ENCODE results near the gene C1orf52.
"Not testable (repeated sequence)": the region's sequence is repeated elsewhere in the genome, so short reads cannot be mapped to it uniquely, and the experiment has no call there.

Gene C1orf52

DNA sequence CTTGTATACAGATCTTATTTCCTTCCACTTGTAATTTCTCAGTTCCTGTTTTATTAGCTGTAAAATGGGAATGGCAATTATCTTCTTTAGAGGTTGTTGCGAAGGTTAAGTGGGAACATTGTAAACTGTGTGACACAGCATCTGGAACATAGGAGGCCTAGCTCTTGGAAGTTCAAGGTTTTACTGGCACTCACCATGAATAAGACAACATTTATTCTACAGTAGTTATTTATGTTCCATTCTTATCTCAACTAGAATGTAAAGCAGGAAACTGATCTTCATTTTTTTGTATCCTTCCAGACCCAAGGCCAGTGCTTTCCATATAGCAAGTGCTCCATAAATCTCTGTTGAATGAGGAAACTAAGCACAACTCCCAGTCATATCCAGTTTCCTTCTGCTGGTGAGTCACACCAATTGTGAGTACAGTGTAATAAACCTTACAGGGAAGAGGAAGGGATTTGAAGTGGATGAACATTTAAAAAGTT, 15.5 kb upstream of the C1orf52 start:
- H3K9me3 ChIP-seq (ENCODE audit: low read depth, low read length), result no peaks in the 10 kb centered on the region
- TF ChIP-seq FOXP2 (optimal IDR thresholded peaks at IDR 0.05; ENCODE audit: control extremely low read depth, extremely low read length, insufficient read depth), result no peak
- no peak for TF ChIP-seq EZH2 (IDR thresholded peaks at IDR 0.05)
- TF ChIP-seq POLR2AphosphoS5 (IDR thresholded peaks at IDR 0.05; ENCODE audit: borderline replicate concordance, low read depth, low read length), result no peak
- peak overlapping the region; percentile 89 for H3K9ac ChIP-seq (ENCODE audit: insufficient read length)
- no peak for DNase-seq (ENCODE audit: low read depth, low spot score)
- H3K27ac ChIP-seq, result no peak overlapping the region
- H3K4me3 ChIP-seq, result peak overlapping the region; percentile 95
- peaks cover 14% of the 10 kb centered on the region for H3K36me3 ChIP-seq (ENCODE audit: insufficient read depth, low read length)

DNA sequence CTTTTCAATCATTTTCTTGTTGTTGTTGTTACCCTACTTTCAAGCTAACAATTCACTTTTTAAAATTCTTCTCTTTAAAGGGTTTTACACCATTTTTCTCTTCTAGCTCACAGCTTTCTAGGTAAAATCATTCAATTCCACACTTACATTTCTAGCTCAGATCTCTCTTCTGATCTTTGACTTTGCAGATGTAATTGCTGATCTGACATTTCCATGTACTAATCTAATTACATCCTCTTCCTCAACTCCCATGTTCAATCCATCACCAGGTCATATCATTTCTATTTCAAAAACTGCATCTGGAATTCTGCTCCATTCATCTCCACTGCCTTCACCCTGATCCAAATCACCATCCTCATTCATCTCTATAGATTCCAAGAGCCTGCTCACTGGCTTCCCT, 13.9 kb upstream of the C1orf52 start:
- Histone ChIP-seq H3K36me3 (ENCODE audit: insufficient read depth, low read length) (peaks cover 27% of the 10 kb centered on the region), H3K9ac (ENCODE audit: insufficient read length) (no peak overlapping the region), H3K9me3 (ENCODE audit: low read depth, low read length) (no peaks in the 10 kb centered on the region), H3K27ac (no peak overlapping the region), H3K4me3 (no peak overlapping the region)
- no peak for TF ChIP-seq FOXP2 (optimal IDR thresholded peaks at IDR 0.05; ENCODE audit: control extremely low read depth, extremely low read length, insufficient read depth)
- TF ChIP-seq POLR2AphosphoS5 (IDR thresholded peaks at IDR 0.05; ENCODE audit: borderline replicate concordance, low read depth, low read length), result no peak
- TF ChIP-seq EZH2 (IDR thresholded peaks at IDR 0.05), result no peak
- no peak for DNase-seq (ENCODE audit: low read depth, low spot score)

DNA sequence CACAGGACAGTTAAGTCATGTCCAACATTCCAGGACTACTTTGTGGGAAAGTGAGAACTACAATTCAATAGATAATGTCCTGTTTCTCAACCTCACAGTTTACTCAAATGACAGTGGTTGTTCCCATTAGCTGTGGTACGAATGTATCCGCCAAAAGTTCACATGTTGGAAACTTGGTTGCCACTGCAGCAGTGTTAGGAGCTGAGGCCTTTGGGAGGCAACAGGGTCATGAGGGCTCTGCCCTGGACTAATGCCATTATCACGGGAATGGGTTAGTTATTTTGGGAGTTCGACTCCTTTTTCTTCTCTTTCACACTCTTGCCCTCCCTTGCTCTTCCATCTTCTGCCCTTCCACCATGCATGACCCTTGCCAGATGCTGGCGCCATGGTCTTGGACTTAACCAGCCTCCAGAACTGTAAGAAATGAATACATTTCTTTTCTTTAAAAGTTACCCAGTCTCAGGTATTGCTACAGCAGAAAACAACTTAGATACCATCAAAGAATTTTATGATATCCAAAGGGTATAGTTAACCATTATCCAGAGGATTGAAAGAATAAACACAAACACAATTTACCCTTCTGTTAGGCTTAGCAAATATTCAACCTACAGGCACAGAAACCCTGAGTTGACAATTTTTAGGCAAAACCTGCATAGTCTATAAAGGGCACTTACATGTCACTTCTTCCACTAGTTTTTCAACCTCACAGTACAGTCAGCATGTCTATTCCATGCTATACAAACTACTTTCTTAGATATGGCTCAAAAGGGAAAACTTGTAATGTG, 9.5 kb upstream of the C1orf52 start:
- Histone ChIP-seq H3K4me3 (no peak overlapping the region), H3K36me3 (ENCODE audit: insufficient read depth, low read length) (peaks cover 55% of the 10 kb centered on the region), H3K9ac (ENCODE audit: insufficient read length) (no peak overlapping the region), H3K9me3 (ENCODE audit: low read depth, low read length) (no peaks in the 10 kb centered on the region), H3K27ac (no peak overlapping the region)
- DNase-seq (ENCODE audit: low read depth, low spot score), result no peak
- no peak for TF ChIP-seq POLR2AphosphoS5 (IDR thresholded peaks at IDR 0.05; ENCODE audit: borderline replicate concordance, low read depth, low read length)

DNA sequence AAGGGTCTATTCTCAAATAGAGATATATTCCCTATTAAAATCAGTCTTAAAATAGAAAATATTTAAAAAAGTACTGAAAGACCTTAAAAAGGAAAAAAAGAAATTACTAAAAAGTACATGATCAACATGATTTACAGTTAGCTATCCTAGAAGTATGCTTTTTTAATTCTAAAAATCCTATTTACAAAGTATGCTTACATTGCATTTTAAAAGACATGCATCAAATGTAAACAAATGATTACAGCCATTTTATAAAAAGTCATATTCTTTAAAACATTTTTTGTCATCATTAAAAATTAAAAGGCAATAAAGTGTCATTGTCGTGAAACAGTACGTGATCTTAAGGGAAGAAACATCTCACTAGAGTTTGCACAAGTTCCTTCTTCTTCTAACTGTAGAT, 7.9 kb upstream of the C1orf52 start:
- DNase-seq (ENCODE audit: low read depth, low spot score), result no peak
- TF ChIP-seq POLR2AphosphoS5 (IDR thresholded peaks at IDR 0.05; ENCODE audit: borderline replicate concordance, low read depth, low read length) (no peak), FOXP2 (optimal IDR thresholded peaks at IDR 0.05; ENCODE audit: control extremely low read depth, extremely low read length, insufficient read depth) (no peak), EZH2 (IDR thresholded peaks at IDR 0.05) (no peak)
- Histone ChIP-seq H3K9me3 (ENCODE audit: low read depth, low read length) (no peaks in the 10 kb centered on the region), H3K27ac (no peak overlapping the region), H3K36me3 (ENCODE audit: insufficient read depth, low read length) (peaks cover 67% of the 10 kb centered on the region), H3K9ac (ENCODE audit: insufficient read length) (no peak overlapping the region), H3K4me3 (no peak overlapping the region)

DNA sequence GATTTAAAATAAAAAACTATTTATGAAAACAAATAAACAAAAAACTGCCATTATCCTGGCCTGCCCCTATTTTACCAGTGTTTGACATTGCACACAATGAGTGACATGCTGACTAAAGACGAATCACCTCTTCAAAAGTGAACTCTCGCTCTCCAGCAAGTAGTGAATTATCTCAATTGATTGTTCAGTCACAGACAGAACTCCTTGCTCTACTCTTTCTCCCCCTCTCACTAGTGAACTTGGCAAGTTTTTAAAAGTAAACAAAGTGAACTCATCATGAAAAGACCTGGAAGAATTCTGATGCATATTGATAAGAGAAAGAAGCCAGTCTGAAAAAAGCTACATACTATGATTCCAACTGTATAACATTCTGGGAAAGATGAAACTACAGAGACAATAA, 4.7 kb upstream of the C1orf52 start:
- no peak overlapping the region for H3K9ac ChIP-seq (ENCODE audit: insufficient read length)
- peaks cover 44% of the 10 kb centered on the region for H3K36me3 ChIP-seq (ENCODE audit: insufficient read depth, low read length)
- H3K9me3 ChIP-seq (ENCODE audit: low read depth, low read length), result no peaks in the 10 kb centered on the region
- no peak for DNase-seq (ENCODE audit: low read depth, low spot score)
- H3K4me3 ChIP-seq, result no peak overlapping the region
- H3K27ac ChIP-seq, result no peak overlapping the region
- no peak for TF ChIP-seq FOXP2 (optimal IDR thresholded peaks at IDR 0.05; ENCODE audit: control extremely low read depth, extremely low read length, insufficient read depth)
- TF ChIP-seq EZH2 (IDR thresholded peaks at IDR 0.05), result no peak
- no peak for TF ChIP-seq POLR2AphosphoS5 (IDR thresholded peaks at IDR 0.05; ENCODE audit: borderline replicate concordance, low read depth, low read length)

DNA sequence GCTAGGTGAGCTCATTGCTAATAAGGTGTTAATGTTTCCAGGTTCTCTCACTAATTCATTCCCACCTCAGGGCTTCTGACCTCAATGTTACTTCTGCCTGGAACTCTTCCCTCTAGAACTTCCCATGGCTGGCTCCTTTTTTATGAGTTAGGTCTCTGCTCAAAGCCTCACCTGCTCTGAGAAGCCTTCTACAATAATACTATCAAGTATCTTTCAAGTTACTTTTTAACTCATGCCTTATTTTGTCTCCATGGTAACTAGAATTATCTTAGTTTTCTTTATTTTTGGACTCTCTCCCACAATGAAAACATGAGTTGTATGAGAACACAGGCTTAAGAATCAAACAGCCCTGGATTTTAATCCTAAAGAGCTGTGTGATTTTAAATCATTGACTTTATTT, 3.5 kb upstream of the C1orf52 start:
- no peak for DNase-seq (ENCODE audit: low read depth, low spot score)
- H3K36me3 ChIP-seq (ENCODE audit: insufficient read depth, low read length), result peaks cover 40% of the 10 kb centered on the region
- H3K9me3 ChIP-seq (ENCODE audit: low read depth, low read length), result no peaks in the 10 kb centered on the region

DNA sequence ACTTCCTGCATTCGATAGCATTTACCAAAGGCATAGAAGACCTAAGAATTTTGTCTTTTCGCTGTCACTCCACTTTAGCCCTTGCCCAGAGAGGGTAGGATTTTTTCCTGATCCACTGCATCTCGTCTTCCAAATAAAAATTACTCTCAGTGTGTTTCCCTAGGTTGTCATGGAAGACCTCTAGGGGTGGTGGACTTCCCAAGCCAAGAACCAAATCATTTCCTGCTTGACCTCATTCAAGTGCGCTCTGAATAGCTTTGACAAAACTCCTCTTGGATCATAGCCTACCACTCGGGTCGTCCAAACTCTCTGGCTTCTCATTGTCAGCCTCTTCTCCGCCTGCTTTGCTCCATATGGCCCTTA, 431 bp upstream of the C1orf52 start:
- Histone ChIP-seq H3K4me3 (peak overlapping the region; percentile 89), H3K36me3 (ENCODE audit: insufficient read depth, low read length) (peaks cover 40% of the 10 kb centered on the region), H3K9me3 (ENCODE audit: low read depth, low read length) (no peaks in the 10 kb centered on the region), H3K27ac (no peak overlapping the region), H3K9ac (ENCODE audit: insufficient read length) (peak overlapping the region; percentile 64)
- no peak for DNase-seq (ENCODE audit: low read depth, low spot score)
- no peak for TF ChIP-seq EZH2 (IDR thresholded peaks at IDR 0.05)
- no peak for TF ChIP-seq POLR2AphosphoS5 (IDR thresholded peaks at IDR 0.05; ENCODE audit: borderline replicate concordance, low read depth, low read length)
- TF ChIP-seq FOXP2 (optimal IDR thresholded peaks at IDR 0.05; ENCODE audit: control extremely low read depth, extremely low read length, insufficient read depth), result no peak

More for the DNA sequence above, 3.5 kb upstream of the C1orf52 start:
- Histone ChIP-seq H3K9ac (ENCODE audit: insufficient read length) (no peak overlapping the region), H3K4me3 (no peak overlapping the region), H3K27ac (no peak overlapping the region)
- TF ChIP-seq EZH2 (IDR thresholded peaks at IDR 0.05) (no peak), FOXP2 (optimal IDR thresholded peaks at IDR 0.05; ENCODE audit: control extremely low read depth, extremely low read length, insufficient read depth) (no peak), POLR2AphosphoS5 (IDR thresholded peaks at IDR 0.05; ENCODE audit: borderline replicate concordance, low read depth, low read length) (no peak)

DNA sequence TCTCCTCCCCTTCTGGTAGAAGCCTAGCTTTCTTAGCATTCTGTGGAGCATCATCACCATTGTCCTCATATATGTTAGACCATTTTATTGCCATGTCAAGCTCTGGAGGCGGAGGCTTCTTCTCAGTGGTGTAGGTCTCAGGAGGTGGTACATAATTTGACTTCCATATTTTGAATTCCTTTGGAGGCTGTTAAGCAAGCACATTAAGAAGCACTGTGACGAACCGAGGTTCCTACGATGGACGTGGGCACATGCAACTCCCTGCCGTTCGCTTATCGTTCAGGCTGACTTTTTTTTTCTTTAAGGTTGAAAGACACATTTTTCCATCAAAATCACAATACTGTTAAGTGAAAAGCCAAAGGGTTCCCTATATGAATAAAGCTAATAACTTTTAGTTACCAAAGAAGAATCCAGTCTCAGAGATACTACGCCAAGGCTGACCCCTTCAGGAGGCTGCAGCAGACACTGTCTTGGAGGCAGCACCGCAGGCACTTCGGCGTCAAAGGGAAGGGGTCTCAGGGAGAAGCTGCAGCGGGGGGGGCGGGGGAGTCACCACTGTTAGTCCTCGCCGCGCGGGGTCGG, 835 bp downstream of the C1orf52 start:
- Histone ChIP-seq H3K27ac (no peak overlapping the region), H3K4me3 (peak overlapping the region; percentile 89), H3K36me3 (ENCODE audit: insufficient read depth, low read length) (peaks cover 36% of the 10 kb centered on the region), H3K9ac (ENCODE audit: insufficient read length) (peak overlapping the region; percentile 83), H3K9me3 (ENCODE audit: low read depth, low read length) (no peaks in the 10 kb centered on the region)
- no peak for DNase-seq (ENCODE audit: low read depth, low spot score)
- no peak for TF ChIP-seq POLR2AphosphoS5 (IDR thresholded peaks at IDR 0.05; ENCODE audit: borderline replicate concordance, low read depth, low read length)
- TF ChIP-seq EZH2 (IDR thresholded peaks at IDR 0.05), result no peak
- TF ChIP-seq FOXP2 (optimal IDR thresholded peaks at IDR 0.05; ENCODE audit: control extremely low read depth, extremely low read length, insufficient read depth), result no peak

DNA sequence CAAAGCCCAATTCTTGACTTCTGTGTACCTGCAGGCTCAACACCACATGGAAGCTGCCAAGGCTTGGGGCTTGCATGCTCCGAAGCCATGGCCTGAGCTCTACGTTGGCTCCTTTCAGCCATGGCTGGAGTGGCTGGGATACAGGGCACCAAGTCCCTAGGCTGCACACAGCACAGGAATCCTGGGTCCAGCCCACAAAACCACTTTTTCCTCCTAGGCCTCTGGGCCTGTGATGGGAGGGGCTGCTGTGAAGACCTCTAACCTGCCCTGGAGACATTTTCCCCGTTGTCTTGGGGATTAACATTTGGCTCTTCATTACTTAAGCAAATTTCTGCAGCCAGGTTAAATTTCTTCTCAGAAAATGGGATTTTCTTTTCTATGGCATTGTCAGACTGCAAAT, 10.4 kb downstream of the C1orf52 start:
- not testable (repeated sequence) for H3K4me3 ChIP-seq; H3K9me3 ChIP-seq (ENCODE audit: low read depth, low read length); H3K9ac ChIP-seq (ENCODE audit: insufficient read length); H3K27ac ChIP-seq; DNase-seq (ENCODE audit: low read depth, low spot score)
- peaks cover 35% of the 10 kb centered on the region for H3K36me3 ChIP-seq (ENCODE audit: insufficient read depth, low read length)
